ENCODE results near the gene RNASEH2B.

DNA sequence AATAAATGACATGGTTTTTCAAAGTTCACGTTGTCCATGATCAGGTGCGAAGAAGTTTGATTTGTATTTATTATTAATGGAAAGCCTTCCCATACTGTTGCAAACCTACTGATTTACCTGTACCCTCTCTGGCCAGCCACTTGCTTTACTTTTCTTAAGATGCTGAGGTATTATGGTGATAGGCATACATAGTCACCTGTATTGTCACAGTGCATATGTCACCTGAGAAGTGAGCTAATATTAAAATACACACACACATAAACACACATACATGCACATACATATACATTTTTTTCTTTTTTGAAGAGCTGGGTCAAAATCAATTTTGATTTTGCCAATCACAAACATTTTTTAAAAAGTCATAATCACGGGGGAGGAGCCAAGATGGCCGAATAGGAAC lies 72.1 kb downstream of the RNASEH2B start:
- no peak for TF ChIP-seq HOXA3 (CRISPR knock-in tag; IDR thresholded peaks at IDR 0.05)
- TF ChIP-seq, protein P1, sequence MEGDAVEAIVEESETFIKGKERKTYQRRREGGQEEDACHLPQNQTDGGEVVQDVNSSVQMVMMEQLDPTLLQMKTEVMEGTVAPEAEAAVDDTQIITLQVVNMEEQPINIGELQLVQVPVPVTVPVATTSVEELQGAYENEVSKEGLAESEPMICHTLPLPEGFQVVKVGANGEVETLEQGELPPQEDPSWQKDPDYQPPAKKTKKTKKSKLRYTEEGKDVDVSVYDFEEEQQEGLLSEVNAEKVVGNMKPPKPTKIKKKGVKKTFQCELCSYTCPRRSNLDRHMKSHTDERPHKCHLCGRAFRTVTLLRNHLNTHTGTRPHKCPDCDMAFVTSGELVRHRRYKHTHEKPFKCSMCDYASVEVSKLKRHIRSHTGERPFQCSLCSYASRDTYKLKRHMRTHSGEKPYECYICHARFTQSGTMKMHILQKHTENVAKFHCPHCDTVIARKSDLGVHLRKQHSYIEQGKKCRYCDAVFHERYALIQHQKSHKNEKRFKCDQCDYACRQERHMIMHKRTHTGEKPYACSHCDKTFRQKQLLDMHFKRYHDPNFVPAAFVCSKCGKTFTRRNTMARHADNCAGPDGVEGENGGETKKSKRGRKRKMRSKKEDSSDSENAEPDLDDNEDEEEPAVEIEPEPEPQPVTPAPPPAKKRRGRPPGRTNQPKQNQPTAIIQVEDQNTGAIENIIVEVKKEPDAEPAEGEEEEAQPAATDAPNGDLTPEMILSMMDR (CRISPR knock-in tag; IDR thresholded peaks at IDR 0.05) = no peak
- TF ChIP-seq, protein P2, sequence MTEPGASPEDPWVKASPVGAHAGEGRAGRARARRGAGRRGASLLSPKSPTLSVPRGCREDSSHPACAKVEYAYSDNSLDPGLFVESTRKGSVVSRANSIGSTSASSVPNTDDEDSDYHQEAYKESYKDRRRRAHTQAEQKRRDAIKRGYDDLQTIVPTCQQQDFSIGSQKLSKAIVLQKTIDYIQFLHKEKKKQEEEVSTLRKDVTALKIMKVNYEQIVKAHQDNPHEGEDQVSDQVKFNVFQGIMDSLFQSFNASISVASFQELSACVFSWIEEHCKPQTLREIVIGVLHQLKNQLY (CRISPR knock-in tag; IDR thresholded peaks at IDR 0.05) = no peak
- TF ChIP-seq, protein P3, sequence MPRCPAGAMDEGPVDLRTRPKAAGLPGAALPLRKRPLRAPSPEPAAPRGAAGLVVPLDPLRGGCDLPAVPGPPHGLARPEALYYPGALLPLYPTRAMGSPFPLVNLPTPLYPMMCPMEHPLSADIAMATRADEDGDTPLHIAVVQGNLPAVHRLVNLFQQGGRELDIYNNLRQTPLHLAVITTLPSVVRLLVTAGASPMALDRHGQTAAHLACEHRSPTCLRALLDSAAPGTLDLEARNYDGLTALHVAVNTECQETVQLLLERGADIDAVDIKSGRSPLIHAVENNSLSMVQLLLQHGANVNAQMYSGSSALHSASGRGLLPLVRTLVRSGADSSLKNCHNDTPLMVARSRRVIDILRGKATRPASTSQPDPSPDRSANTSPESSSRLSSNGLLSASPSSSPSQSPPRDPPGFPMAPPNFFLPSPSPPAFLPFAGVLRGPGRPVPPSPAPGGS (CRISPR knock-in tag; IDR thresholded peaks at IDR 0.05) = no peak
- TF ChIP-seq TEAD2 (CRISPR knock-in tag; IDR thresholded peaks at IDR 0.05) = no peak
- no peak for TF ChIP-seq ZNF124 (CRISPR knock-in tag; IDR thresholded peaks at IDR 0.05)
